Measurements from ENCODE around the gene DPP10. TPM values are rescaled to one million over a fixed set of nuclear protein-coding genes. Genes with fewer than 3 reads are reported as not detected.

Gene DPP10
- total RNA-seq, 1 experiment from 2014 or later = not detected

GRCh38 chr2:115292742-115293141 is 850.3 kb downstream of the DPP10 start:
- TF ChIP-seq SIN3A (IDR thresholded peaks at IDR 0.05; ENCODE audit: borderline replicate concordance, insufficient read depth, low read depth, low read length) (no peak), POLR2AphosphoS5 (IDR thresholded peaks at IDR 0.05; ENCODE audit: low read depth, low read length) (no peak), REST (IDR thresholded peaks at IDR 0.05; ENCODE audit: insufficient read depth in 1 of 2, low read depth in 2 of 2, low read length in 1 of 2) (no peak), CTCF (IDR thresholded peaks at IDR 0.05) (no peak)
- Histone ChIP-seq H3K4me3 (ENCODE audit: low read depth in 2 of 2, low read length in 2 of 2) (no peak overlapping the region), H3K27ac (ENCODE audit: low read length) (no peak overlapping the region), H3K4me1 (ENCODE audit: control insufficient read depth, insufficient read depth, low read length) (no peaks in the 10 kb centered on the region), H3K36me3 (ENCODE audit: control insufficient read depth, insufficient read depth, low read length) (no peaks in the 10 kb centered on the region), H3K9me3 (ENCODE audit: control insufficient read depth, insufficient read depth, low read depth, low read length) (no peaks in the 10 kb centered on the region), H3K27me3 (ENCODE audit: control insufficient read depth, insufficient read depth, low read length) (no peaks in the 10 kb centered on the region)
- no TSS peak for BruUV-seq (replicated peaks)
- POLR2A ChIA-PET = no interaction called here
- DNase-seq (ENCODE audit: low read depth, low spot score) = no peak
- in situ Hi-C loops (cut with HindIII; ENCODE audit: low pct_unique_long_range_greater_than_20kb, low sequenced_read_pairs) (no loop called here), intact Hi-C loops (cut with micrococcal nuclease; ENCODE audit: unreplicated experiment) (no loop called here)
- CTCF ChIA-PET = no interaction called here
- no peak for ATAC-seq

- no TSS peak for BruUV-seq (replicated peaks)
- H3K27me3 ChIP-seq (ENCODE audit: control insufficient read depth, insufficient read depth, low read length) = no peaks in the 10 kb centered on the region
- in situ Hi-C loops (cut with HindIII; ENCODE audit: low pct_unique_long_range_greater_than_20kb, low sequenced_read_pairs) (no loop called here), intact Hi-C loops (cut with micrococcal nuclease; ENCODE audit: unreplicated experiment) (no loop called here)
- H3K27ac ChIP-seq (ENCODE audit: low read length) = no peak overlapping the region
- ChIA-PET CTCF (no interaction called here), POLR2A (no interaction called here)
- no peaks in the 10 kb centered on the region for H3K9me3 ChIP-seq (ENCODE audit: control insufficient read depth, insufficient read depth, low read depth, low read length)
- TF ChIP-seq SIN3A (IDR thresholded peaks at IDR 0.05; ENCODE audit: borderline replicate concordance, insufficient read depth, low read depth, low read length) = no peak
- TF ChIP-seq POLR2AphosphoS5 (IDR thresholded peaks at IDR 0.05; ENCODE audit: low read depth, low read length) = no peak
- TF ChIP-seq TCF7L2 (IDR thresholded peaks at IDR 0.05; ENCODE audit: low read depth, low read length) = no peak
- no peak for TF ChIP-seq CTCF (IDR thresholded peaks at IDR 0.05)
- TF ChIP-seq REST (IDR thresholded peaks at IDR 0.05; ENCODE audit: insufficient read depth in 1 of 2, low read depth in 2 of 2, low read length in 1 of 2) = no peak
- H3K4me1 ChIP-seq (ENCODE audit: control insufficient read depth, insufficient read depth, low read length) = no peaks in the 10 kb centered on the region
- H3K4me3 ChIP-seq (ENCODE audit: low read depth in 2 of 2, low read length in 2 of 2) = no peak overlapping the region
- DNase-seq (ENCODE audit: low read depth, low spot score) = no peak
- no peak for ATAC-seq
- H3K36me3 ChIP-seq (ENCODE audit: control insufficient read depth, insufficient read depth, low read length) = no peaks in the 10 kb centered on the region
Observed at GRCh38 chr2:115294999-115295398, 852.6 kb downstream of the DPP10 start.
